ENCODE measurements around the gene GNG2.

The GNG2 gene

DNA sequence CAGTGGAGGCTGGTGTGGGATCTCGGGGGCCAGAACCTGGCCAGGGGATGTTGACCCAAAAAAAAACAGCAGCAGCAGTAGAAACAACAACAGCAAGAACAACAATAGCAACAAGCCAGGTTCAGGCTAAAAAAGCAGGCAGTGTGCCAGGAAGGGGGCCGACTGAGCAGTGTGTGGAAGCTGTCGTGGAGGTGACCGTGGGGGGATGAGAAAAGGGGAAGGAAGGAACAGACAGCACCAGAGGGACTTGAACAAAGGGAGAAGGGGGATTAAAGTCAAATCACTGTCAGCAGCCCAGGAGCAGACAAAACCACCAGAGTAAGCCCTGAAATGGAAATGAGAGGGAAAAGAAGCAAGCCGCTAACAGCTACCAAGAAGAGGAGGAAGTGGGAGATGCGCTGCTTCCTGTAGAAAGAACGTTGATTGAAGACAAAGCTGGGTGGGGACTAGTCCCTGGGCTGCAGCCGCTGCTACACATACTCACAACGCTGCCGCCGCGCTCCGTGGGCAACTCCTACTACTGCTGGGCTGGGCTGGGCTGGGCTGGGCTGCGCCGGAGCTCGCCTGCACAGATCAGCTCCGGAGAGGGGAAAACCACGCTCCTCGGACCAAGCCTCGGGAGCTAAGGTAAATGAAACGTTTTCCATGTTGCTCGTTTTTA is at the start of gene GNG2:
Gene GNG2 (plus strand): TSS at position 449 of the 661 bp plus-strand sequence. CDS start 90,067 bp downstream, outside the sequence.
- DNase-seq (ENCODE audit: low read depth, low spot score), result no peak

DNA sequence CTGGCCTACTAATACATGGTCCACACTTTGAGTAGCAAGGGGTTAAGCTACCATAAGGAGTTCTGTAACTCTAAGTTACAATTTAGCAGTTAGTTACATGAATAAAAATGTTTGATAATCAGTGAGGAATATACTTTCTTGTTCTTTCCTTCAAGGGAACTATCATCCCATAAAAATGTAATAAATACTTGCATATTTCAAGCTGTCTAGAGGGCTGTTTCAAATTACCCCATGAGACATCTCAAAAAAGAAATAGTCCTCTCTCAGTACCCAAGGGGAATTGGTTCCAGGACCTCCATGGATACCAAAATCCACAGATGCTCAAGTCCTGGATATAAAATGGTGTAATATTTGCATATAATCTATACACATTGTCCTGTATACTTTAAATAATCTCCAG is 48.7 kb upstream of the GNG2 start:
- DNase-seq (ENCODE audit: low read depth, low spot score), result no peak

DNA sequence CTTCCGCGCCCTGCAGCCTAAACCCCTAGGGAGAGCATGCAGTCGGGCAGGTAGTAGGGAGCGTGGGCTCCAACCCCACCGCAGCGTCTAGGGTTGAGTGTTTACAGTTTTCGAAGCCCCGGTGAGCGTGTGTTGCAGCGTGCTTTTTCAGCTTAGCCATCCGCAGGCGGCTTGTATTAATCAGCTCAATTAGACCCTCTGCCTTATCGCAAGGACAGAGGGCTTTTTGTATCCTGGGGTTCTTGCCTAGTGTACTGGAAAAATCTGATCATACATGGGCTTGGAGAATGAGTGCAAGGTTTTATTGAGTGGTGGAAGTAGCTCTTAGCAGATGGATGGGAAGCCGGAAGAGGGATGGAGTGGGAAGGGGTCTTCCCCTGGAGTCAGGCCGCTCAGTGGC is 44.4 kb upstream of the GNG2 start:
- DNase-seq (ENCODE audit: low read depth, low spot score), result no peak

GRCh38 chr14:51817326-51817725 is 43.1 kb upstream of the GNG2 start:
- DNase-seq (ENCODE audit: low read depth, low spot score), result no peak

- DNase-seq (ENCODE audit: low read depth, low spot score), result no peak
Measured at GRCh38 chr14:51818748-51819380, 41.5 kb upstream of the GNG2 start.

DNA sequence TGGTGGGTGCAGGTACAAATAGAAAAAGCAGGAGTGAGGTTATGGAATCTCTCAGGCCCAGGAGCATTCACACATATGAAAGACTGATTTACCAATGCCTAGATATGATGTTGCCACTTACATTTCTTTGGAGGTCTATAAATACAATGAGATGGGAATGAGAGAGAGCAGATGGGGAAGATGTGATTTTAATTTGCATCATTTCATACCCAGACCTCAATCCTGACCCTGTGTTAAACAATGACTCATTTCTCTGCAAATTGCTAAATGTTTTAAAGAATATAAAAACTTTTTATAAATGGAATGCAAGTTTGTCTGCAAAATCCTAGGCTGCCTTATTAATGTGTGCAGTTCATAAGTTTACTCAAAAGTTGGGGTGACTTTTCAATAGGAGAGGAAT is 38.6 kb upstream of the GNG2 start:
- no peak for DNase-seq (ENCODE audit: low read depth, low spot score)

DNA sequence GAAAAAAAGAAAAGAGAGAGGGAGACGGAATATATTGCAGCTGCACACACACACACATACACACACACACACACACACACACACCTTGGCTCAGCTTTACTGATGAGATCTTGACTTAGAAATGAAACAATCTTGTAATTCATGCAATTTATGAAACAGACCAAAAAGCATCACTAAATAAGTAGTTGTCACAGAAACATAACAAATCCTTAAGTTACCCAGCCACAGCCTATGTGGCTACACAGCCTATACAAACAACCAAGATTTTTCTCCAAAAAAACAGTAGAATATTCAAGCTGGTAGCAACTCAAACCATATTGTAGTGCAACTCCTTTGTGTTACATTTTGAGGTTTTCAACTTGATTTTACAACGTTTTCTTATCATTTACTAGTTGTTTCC is 37.9 kb upstream of the GNG2 start:
- DNase-seq (ENCODE audit: low read depth, low spot score), result no peak

GRCh38 chr14:51823706-51824105 is 36.7 kb upstream of the GNG2 start:
- no peak for DNase-seq (ENCODE audit: low read depth, low spot score)

DNA sequence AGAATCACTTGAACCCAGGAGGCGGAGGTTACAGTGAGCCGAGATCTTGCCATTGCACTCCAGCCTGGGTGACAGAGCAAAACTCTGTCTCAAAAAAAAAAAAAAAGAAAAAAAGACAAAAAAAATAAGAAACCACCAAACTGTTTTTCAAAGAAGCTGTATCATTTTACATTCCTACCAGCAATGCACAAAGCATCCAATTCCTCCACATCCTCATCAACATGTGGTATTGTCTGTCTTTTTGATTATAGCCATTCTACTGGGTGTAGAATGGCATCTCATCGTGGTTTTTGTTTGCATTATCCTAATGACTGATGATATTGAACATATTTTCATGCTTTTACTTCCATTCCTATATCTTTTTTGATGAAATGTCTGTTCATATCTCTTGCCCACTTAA is 36.2 kb upstream of the GNG2 start:
- no peak for DNase-seq (ENCODE audit: low read depth, low spot score)

DNA sequence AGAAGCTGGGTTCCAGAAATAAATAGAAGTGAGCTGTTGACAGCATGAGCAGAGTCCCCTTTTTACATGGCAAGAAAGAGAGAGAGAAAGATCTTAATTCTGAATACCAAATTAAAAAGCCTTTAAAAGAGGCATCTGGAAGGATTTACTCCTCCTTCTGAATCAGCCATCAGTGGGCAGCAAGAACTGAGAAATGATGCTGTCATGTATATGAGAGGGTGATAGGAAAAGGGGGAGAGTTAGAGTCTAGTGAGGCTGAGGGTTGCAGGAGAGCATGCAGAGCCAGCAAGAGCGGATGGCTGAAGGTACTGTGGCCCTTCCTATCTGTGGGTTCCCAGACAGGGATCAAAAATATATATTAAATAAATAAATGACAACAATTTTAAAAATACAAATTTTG is 34.5 kb upstream of the GNG2 start:
- DNase-seq (ENCODE audit: low read depth, low spot score), result no peak

- DNase-seq (ENCODE audit: low read depth, low spot score), result no peak
Measured at GRCh38 chr14:51828017-51828797, 32.2 kb upstream of the GNG2 start.

DNA sequence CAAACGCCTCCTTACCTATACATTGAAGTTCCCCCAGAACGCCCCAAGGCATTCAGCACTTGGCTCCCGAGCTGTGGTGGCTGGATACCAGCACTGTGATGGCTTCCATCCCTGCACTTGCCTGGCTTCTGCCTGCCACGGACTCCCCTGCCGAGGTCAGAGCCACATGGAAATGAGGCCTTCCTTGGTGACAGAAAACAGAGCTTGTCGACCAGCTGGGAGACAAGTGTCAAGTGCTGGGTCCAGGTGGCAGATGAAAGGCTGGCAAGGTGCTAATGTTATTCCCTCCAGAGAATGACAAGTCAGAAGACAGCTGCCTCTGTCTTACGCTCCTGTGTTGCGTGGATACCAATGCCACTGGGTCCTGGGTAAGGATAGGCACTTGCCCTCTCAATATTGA is 26.2 kb upstream of the GNG2 start:
- DNase-seq (ENCODE audit: low read depth, low spot score), result no peak

DNA sequence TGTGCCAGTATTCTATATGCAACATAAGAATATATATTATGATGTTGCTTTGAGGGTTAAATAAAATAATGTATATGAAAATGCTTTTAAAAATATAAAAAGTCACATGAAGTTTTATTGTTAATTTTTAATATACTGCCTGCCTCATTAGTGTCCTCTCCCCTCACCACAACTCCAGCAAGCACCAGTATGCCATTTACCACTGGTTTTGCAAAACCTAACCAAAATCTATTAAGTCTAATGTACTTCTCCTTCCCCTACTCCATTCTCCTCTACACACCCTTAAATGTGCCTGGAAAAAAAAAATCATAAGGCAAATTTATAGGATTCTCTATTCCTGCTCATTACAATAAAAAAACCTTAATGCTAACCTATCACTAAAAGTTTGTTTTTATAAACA is 24.0 kb upstream of the GNG2 start:
- no peak for DNase-seq (ENCODE audit: low read depth, low spot score)

- no peak for DNase-seq (ENCODE audit: low read depth, low spot score)
Measured at GRCh38 chr14:51844081-51844881, 16.1 kb upstream of the GNG2 start.

DNA sequence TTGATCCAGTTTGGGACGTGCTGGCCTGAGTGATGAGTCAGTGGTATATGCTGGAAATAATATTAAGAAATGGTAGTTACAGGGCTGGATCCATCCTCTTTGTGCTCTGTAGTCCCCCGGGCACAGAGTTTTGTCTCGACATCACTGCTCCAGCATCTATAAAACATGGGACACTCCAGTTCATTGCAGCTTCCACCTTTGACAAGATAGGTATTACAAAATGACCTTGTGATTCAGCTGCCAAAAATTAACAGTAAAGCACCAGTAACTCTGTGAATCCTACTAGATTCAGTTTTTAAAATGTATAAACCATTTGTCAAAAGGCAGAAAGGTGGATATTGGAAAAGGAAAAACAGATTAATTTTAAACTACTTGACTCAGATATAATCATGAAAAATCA is 14.6 kb upstream of the GNG2 start:
- DNase-seq (ENCODE audit: low read depth, low spot score), result no peak

DNA sequence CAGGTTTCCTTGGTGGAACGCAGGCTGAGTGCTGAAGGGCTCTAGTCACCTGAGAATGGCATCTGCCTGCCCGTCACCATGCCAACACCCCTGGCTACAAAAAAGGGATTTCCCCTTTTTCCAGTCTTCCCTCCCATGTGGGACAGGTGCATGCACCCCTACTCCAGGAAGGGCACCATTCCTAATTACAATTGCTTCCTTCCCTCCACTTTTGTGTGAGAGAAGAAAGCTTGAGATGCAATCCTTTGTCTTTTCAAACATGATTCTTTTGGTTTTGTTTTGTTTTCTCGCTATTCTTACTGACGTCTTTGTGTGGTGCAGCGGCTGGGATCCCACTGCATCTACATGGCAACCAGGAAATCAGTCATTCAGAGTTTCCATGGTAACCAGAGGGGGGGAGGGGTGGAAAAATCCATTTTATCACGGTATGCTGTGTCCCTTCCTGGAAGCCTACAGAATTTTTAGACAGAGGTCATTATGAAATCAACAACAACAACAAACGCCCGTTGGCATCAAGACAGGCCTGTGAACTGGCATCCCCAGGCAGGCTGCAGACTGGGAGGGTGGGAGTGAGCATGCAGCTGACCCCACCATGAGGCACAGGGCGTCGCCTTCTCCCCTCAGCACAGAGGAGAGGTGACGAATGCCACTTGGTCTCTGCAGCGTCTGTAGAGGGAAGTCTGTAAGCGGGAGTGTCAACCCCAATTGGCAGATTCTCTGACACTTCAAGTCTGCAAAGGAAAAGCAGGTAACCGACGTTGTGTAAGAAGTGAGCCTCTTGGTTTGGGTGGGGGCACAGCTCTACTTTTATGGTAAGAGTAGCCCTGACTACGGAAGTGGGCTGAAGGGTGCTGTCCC is 13.6 kb upstream of the GNG2 start:
- DNase-seq (ENCODE audit: low read depth, low spot score), result no peak

DNA sequence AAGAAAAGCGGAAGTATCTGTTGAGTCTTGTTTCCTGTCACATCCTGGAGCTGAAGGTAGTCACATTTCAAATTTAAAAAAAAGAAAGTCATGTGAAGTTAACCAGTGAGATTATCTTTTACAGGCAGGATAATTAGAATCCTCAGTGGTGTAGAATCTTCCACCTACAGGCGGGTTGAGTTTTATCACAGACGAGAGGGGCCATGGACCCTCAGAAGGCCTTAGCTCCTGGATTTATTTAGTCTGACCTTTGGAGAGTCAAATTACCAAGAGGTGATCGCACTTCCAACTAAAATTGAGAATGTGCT is 13.0 kb upstream of the GNG2 start:
- DNase-seq (ENCODE audit: low read depth, low spot score), result no peak

DNA sequence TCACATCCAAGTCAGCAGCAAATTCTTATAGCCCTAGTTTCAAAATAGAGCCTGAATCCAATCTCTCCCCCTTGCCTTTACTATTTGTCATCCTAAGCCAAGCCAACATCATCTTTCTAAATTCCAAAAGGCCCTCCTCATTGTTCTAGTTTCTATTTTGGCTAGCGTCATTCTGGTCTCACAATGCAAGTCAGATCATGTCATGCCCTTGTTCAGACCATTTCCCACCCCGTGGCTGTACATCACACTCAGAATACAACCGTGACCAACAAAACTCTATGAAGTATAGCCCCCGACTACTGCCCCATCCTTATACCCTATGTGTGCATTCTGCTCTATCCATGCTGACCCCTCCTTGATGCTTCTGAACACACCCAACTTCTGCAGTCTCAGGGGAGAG is 12.3 kb upstream of the GNG2 start:
- no peak for DNase-seq (ENCODE audit: low read depth, low spot score)

GRCh38 chr14:51849097-51849496 is 11.3 kb upstream of the GNG2 start:
- DNase-seq (ENCODE audit: low read depth, low spot score), result no peak

- DNase-seq (ENCODE audit: low read depth, low spot score), result no peak
Measured at GRCh38 chr14:51850651-51851050, 9.8 kb upstream of the GNG2 start.

- no peak for DNase-seq (ENCODE audit: low read depth, low spot score)
Measured at GRCh38 chr14:51852541-51852940, 7.9 kb upstream of the GNG2 start.
